Stimulated activated CD4-positive, alpha-beta T cell treated with anti-CD3 and anti-CD28 coated beads, Interleukin-4, amount 100 ng/mL, for 24 hours (primary cell): ENCODE data around the gene TIE1.

Experiments
- DNase-seq: peaks from one replicate; pipeline ENCODE4 v3.0.0-alpha.2; 2020

TIE1 gene

GRCh38 chr1:43293896-43294760, 6.7 kb upstream of the TIE1 start:
- no peak for DNase-seq

DNA sequence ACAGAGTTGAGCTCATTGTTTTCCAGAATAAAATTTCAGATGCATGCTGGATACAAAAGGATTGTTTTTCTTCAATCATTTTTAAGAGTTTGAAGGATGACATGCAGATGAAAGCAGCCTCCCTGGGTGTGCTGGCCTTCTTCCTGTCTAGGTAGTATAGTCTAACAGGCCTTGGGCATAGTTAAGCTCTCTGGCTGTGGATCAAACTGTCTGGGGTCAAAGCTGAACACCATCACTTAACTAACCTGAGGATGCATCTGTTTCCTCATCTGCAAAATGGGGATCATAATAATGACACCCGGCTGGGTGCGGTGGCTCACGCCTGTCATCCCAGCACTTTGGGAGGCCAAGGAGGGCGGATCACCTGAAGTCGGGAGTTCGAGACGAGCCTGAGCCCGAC, 6.0 kb upstream of the TIE1 start:
- no peak for DNase-seq

DNA sequence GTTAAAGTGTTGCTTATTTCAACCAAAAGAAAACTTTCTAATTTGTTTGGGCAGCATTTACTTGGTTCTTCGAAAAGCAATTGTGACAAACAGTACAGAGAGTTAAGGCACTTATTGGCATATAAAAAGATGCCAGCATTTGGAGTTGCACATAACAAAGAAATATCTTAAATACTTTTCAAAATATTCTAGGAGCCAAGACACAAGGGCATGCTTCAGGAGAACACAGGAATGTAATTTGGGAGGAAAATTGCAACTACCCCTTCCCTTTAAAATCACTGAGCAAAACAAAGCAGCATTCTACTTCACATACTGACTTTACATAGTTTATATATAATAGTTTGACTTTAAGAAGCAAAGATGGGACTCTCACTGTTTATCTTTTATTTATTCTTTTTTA, 4.6 kb upstream of the TIE1 start:
- no peak for DNase-seq

DNA sequence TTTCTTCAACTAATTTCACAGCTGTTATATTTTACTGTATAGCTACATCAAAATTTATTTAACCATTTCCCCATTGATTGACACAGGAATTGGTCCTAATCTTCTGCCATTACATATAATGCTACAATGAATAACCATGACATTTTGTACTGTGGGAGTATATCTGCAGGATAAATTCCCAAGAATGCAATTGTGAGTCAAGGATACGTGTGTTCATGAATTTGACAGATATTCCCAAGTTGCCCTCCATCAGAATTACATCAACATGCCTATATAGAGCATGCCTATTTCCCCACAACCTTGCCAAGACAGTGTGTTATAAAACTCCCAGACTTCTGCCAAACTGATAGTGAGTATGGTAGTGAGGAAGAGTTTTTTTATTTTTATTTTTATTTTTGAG, 2.7 kb upstream of the TIE1 start:
- no peak for DNase-seq

DNA sequence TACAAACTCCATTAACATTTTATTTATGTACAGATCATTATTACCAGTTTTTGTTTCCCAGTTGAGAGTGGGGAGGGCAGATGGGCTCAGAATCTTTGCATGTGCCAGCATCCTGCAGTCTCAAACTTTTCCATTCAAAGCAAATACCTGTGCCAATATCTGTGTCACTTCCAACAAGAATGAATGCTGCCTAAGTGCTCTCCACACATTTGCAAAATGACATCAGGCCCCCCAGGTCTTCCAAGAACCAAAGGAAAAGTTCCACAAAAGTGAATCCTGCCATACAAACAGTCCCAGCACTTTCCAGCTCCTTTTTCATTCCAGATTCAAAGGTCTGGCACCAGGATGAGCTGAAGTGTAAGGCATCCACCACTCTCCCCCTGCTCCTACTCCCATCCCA, 1.7 kb upstream of the TIE1 start:
- no peak for DNase-seq

DNA sequence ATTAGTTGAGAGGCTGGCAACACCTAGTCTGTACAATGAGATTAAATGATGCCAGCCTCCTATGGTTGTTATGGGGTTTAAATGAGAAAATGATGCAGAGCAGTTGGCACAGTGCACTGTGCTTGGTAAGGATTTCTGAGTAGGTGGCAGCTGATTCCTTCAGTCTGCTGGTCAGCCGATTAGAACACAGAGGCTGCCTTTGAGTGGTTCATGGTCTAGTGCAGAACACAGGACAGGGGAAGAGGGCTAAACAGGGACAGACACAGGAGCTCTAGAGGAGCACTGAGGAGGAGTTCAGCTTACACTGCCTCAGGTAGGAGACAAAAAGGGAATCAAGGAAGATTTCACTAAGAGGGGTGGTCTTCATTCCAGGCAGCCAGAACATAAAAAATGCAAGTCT, 1.4 kb downstream of the TIE1 start:
- no peak for DNase-seq

DNA sequence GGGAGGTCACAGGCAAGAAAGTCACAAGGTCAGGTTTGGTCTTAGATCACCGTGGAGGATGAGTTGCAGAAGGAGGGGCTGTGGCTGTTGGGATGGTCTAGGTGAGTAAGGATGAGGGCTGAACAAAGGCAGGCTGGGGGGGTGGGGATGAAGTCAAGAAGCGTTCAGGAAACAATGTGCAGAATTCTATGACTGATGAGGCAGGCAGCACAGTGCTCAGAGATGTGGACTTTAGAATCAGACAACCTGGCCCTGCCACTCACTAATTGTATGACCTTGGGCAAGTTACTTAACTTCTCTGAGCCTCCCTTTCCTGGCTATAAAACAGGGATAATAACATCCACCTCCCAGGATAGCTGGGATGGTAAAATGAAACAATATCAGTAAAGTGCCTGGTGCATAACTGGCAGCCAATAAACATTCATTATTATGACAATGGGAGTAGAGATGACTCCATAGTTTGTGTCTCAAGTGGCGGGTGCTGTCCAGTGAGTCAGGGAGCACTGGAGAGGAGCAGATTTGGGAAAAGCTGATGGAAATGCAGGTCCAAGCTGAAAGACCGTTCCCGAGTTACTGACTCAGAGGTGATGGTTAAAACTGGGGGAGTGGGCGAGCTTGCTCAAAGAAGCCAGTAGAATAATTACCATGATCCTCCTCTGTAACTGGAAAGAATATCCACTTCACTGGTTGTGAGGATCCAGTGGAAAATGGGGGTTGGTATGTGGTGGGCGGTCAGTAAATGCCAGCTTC, 2.1 kb downstream of the TIE1 start:
- DNase-seq, result no peak

DNA sequence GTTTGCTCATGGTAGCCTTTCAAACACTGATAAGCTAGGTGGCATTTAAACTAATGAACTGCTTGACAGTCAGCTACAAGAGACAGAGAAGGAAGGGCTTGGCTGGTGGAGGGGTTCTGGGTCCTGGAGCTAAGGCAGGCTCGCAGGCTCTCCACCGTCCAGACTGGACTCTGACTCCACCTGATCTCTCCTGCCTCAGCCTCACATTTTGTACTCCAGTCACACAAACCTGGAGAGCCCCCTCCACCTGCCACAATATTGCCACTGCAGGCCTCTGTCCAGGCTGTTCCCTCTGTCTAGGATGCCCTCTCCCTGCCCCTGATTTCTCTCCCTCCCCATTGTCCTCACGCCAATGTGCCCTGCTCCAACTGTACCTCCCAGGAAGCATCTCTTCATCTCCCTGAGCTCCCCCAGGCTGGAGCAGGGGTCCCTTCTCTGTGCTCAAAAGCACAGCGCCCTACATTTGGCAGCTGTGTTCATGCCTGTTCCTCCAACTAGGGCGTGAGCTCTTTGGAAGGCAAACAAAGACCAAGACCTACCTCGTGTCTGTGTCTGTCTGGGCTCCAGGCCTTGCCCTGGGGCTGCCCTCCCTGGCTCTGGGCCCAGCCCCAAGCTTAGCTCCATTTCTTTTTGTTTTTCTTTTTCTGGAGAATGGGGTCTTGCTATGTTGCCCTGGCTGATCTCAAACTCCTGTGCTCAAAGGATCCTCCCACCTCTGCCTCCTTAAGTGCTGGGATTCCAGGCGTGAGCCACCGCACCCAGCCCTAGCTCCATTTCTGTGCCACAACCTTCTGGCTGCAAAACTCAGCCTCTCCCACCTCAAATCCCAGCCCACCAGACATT, 2.9 kb downstream of the TIE1 start:
- DNase-seq, result no peak

DNA sequence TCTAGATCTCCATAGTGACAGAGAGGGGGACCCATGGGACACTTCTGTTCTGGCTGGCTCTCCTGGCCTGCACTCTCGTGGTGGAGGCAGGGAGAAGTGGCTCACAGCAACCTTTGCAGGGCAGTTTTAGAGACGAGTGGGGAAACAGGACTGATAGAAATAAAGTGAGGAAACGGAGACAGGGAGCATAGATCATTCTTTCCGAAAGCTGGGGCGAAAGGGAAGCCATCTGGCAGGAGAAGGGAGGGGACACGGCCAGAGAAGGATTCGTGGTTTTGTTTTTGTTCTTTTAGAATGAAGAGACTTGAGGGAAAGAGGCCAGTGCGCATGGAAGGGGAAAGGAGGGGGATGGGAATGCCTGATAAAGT, 3.5 kb downstream of the TIE1 start:
- DNase-seq, result no peak

DNA sequence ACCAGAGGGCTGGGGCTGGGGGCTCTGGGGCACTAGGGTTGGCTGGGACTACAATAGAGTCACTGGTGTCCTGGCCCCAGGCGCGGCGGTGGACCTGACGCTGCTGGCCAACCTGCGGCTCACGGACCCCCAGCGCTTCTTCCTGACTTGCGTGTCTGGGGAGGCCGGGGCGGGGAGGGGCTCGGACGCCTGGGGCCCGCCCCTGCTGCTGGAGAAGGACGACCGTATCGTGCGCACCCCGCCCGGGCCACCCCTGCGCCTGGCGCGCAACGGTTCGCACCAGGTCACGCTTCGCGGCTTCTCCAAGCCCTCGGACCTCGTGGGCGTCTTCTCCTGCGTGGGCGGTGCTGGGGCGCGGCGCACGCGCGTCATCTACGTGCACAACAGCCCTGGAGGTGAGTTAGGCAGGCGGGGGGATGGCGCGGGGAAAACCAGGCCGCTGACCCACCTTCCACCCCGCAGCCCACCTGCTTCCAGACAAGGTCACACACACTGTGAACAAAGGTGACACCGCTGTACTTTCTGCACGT, 4.1 kb downstream of the TIE1 start:
- DNase-seq, result no peak

GRCh38 chr1:43305461-43305860, 4.7 kb downstream of the TIE1 start:
- DNase-seq, result no peak

DNA sequence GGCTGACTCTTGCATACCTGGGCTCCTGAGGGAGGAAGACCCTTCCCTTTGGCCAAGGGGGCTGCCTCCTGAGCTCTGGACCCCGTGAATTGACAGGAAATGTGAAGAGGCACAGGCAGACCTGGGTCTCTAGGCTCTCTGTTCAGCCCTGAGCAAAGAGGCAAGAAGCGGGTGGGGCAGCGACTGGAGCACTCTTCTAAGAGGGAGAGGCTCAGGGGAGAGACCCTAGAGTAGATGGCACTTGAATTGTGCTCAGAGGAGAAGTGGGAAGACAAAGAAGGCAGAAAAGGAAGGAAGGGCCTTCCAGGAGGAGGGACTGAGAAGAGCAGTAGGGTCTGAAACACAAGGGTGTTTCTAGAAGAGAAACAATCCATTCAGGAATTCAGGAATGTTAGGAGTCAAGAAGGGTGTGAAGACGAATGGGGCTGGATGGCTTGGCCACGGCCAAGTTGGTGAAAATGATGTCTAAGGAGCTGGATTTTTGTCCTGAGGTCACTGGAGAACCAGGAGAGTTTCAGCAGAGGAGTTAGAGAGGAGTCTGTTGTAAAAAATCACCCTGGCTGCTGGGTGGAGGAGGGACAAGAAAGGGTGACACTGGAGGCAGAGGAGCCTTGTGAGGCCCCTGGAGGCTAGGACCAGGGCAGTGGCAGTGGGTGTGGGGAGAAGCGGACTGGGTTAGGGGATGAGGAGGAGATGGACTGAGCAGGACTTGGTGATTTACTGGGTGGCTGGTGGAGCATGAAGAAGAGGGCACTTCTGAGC, 5.3 kb downstream of the TIE1 start:
- no peak for DNase-seq

- DNase-seq, result no peak
Measured at GRCh38 chr1:43306688-43307457, 6.1 kb downstream of the TIE1 start.

- DNase-seq, result no peak
Measured at GRCh38 chr1:43307458-43308158, 6.8 kb downstream of the TIE1 start.

DNA sequence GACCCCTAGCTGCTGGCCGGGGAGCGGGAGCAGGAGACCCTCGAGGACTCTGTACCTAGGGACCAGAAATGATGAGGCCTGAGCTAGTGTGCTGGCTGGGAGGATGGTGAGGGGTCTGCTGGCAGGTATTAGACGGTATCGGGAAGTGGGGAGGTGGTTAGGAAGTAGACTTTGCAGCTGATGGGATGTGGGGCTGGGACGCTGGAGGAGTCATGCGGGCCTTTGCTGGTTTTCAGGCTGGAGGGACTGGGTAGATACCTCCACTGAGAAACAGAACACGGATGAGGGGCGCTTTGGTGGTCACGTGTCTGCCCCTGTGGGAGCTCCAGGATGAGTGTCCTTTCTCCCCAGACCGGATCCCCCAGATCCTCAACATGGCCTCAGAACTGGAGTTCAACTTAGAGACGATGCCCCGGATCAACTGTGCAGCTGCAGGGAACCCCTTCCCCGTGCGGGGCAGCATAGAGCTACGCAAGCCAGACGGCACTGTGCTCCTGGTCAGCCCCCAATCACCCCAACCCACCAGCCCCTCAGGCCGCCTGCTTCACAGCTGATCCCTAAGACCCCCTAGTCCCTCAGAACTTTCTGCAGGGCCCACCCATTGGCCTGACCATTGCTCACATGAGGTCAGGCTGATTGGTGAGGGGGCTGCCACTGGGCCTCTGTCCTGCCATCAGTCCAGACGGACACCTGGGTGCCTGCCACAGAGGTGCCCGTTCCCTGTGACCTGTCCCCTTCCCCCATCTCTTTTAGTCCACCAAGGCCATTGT, 8.0 kb downstream of the TIE1 start:
- DNase-seq, result no peak

- DNase-seq, result no peak
Measured at GRCh38 chr1:43309405-43310025, 8.7 kb downstream of the TIE1 start.

- DNase-seq, result no peak
Measured at GRCh38 chr1:43311521-43311920, 10.7 kb downstream of the TIE1 start.

DNA sequence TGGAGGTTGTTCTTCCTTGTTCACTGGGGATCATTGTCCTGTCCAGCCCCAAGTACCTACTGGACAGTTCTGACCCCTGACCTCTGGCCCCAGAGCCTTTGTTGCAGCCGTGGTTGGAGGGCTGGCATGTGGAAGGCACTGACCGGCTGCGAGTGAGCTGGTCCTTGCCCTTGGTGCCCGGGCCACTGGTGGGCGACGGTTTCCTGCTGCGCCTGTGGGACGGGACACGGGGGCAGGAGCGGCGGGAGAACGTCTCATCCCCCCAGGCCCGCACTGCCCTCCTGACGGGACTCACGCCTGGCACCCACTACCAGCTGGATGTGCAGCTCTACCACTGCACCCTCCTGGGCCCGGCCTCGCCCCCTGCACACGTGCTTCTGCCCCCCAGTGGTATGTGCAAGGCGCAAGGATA, 11.4 kb downstream of the TIE1 start:
- DNase-seq, result no peak

GRCh38 chr1:43312663-43313515, 12.1 kb downstream of the TIE1 start:
- DNase-seq, result no peak
